Stimulated activated naive CD8-positive, alpha-beta T cell treated with anti-CD3 and anti-CD28 coated beads, Interleukin-15, Interleukin-2, amounts not matched to agents 100 U/mL and 50 U/mL, for 24 hours (primary cell): Measurements from ENCODE around the gene MSI2.

Experiments used
- ATAC-seq: fragments of 150-1000 bp; cut with Tn5 transposase; one replicate; pipeline ENCODE4 v1.10.0; 2021
- DNase-seq: peaks from one replicate; pipeline ENCODE4 v3.0.0; 2021

The MSI2 gene

GRCh38 chr17:57507828-57508227 is 251.5 kb downstream of the MSI2 start:
- no peak for DNase-seq
- ATAC-seq: no peak

GRCh38 chr17:57508671-57509070 is 252.3 kb downstream of the MSI2 start:
- no peak for DNase-seq
- no peak for ATAC-seq

- DNase-seq: no peak
- no peak for ATAC-seq
Observed at GRCh38 chr17:57511475-57512123, 255.3 kb downstream of the MSI2 start.

GRCh38 chr17:57512258-57512657 is 255.9 kb downstream of the MSI2 start:
- DNase-seq (no peak), ATAC-seq (no peak)

GRCh38 chr17:57512691-57513090 is 256.4 kb downstream of the MSI2 start:
- DNase-seq (no peak), ATAC-seq (no peak)

GRCh38 chr17:57513569-57513968 is 257.2 kb downstream of the MSI2 start:
- ATAC-seq (no peak), DNase-seq (no peak)

GRCh38 chr17:57514614-57515013 is 258.3 kb downstream of the MSI2 start:
- ATAC-seq (no peak), DNase-seq (no peak)

- DNase-seq: no peak
- ATAC-seq: no peak
Observed at GRCh38 chr17:57515662-57516211, 259.4 kb downstream of the MSI2 start.

- DNase-seq (no peak), ATAC-seq (no peak)
Observed at GRCh38 chr17:57516290-57517230, 260.2 kb downstream of the MSI2 start.

GRCh38 chr17:57517273-57517631 is 260.9 kb downstream of the MSI2 start:
- ATAC-seq (no peak), DNase-seq (no peak)

GRCh38 chr17:57517632-57518456 is 261.5 kb downstream of the MSI2 start:
- no peak for ATAC-seq
- DNase-seq: no peak

GRCh38 chr17:57518587-57519581 is 262.6 kb downstream of the MSI2 start:
- ATAC-seq: no peak
- DNase-seq: no peak

GRCh38 chr17:57519800-57520199 is 263.5 kb downstream of the MSI2 start:
- DNase-seq (no peak), ATAC-seq (no peak)

- no peak for DNase-seq
- no peak for ATAC-seq
Observed at GRCh38 chr17:57521606-57522005, 265.3 kb downstream of the MSI2 start.

GRCh38 chr17:57522042-57523005 is 266.0 kb downstream of the MSI2 start:
- ATAC-seq: no peak

GRCh38 chr17:57523926-57524632 is 267.8 kb downstream of the MSI2 start:
- ATAC-seq: no peak

More at GRCh38 chr17:57522042-57523005, 266.0 kb downstream of the MSI2 start:
- DNase-seq: no peak

GRCh38 chr17:57524839-57525568 is 268.7 kb downstream of the MSI2 start:
- DNase-seq (no peak), ATAC-seq (peak; percentile 68)

More at GRCh38 chr17:57523926-57524632, 267.8 kb downstream of the MSI2 start:
- DNase-seq: no peak
